ENCODE data around the gene PROSER2. TPM values are rescaled to one million over a fixed set of nuclear protein-coding genes. Genes with fewer than 3 reads are reported as not detected.
"Not testable (repeated sequence)": the region's sequence is repeated elsewhere in the genome, so short reads cannot be mapped to it uniquely, and the experiment has no call there.

The PROSER2 gene
- total RNA-seq, 1 donor from 2014 or later = 15.0 TPM

DNA sequence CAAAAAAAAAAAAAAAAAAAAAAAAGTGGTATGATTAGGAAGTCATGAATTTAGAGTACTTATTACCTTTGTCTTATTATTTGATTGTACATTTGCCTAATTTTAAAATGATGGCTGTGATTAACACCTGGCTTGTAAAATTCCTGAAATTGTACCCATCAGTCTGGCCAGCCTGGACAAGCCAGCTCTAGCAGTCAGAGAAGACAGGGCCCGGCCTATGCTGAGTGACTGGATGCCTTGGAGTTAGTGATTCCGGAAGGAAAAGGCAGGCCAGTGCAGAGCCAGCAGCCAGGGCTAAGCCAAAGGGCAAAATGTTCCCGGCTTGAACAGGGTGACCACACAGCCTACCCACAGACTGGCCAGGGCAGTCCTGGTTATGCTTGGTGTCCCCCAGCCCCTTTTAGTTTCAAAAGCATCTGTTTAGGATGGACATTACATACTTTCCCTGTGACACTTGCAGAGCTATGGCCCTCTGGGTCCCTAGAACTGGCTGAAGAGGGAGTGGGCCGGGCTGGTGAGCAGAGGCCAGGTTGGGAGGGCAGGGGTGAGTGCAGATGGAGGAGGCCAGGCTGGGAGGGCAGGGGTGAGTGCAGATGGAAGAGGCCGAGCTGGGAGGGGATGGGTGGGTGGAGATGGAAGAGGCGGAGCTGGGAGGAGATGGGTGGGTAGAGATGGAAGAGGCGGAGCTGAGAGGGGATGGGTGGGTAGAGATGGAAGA lies 61.7 kb downstream of the PROSER2 start:
- no peak for DNase-seq (ENCODE audit: low read depth)

DNA sequence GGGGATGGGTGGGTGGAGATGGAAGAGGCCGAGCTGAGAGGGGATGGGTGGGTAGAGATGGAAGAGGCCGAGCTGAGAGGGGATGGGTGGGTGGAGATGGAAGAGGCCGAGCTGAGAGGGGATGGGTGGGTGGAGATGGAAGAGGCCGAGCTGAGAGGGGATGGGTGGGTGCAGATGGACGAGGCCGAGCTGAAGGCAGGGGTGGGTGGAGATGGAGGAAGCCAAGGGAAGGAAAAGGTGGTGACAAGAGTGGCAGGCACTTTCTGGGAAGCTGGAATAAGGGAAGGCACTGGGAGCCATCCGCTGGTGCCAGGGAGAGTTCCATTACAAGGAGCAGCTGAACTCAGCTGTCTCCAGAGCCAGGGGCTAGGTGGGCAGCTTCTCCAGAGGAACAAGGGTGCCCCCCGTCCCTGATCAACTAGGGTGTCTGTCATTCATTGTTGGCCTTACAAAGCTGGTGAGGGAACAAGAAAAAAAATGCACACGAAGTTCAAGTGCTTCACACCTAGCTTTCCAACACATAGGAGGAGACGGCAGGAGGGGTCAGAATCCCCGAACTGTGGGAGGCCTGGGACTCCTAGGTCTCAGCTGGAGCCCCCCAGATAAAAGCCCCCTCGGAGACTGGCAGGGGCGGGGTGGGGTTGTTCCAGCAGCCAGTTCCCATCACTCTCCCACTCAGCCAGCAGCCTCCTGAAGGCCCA lies 62.4 kb downstream of the PROSER2 start:
- DNase-seq (ENCODE audit: low read depth) = no peak

DNA sequence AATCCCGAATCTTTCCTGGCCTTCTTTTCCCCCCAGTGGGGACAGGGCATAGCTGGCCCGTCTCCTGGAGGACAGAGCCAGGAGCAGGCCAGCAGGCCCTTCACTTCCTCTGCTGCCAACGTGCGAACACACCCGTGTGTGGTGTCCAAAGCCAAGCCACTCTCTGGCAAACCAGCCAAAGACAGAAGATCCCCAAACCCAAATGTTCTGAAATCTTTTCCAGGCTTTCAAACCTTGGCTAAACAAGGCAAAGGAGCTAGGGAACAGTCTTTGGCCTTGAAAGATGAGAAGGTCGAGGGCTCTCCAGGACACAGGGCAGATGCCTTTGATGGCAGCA lies 63.0 kb downstream of the PROSER2 start:
- no peak for DNase-seq (ENCODE audit: low read depth)

DNA sequence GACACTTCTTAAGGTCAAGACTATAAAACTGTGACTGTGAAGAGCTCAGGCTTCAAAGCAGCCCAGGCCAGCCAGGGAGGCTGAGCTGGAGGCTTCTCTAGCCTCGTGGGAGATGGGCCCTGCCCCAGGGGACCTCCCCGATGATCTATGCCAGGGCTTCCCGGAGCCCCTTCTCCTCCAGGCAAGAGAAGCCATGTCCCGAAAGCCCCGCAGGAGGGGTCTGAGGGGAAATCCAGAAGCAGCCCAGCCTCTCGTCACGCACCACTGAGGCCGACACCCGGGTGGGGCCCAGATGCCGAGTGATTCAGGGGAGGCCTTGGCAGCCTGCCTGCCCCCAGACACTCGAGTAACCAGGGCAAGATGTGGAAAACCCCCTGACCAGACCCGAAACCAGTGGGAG lies 63.7 kb downstream of the PROSER2 start:
- DNase-seq (ENCODE audit: low read depth) = no peak

DNA sequence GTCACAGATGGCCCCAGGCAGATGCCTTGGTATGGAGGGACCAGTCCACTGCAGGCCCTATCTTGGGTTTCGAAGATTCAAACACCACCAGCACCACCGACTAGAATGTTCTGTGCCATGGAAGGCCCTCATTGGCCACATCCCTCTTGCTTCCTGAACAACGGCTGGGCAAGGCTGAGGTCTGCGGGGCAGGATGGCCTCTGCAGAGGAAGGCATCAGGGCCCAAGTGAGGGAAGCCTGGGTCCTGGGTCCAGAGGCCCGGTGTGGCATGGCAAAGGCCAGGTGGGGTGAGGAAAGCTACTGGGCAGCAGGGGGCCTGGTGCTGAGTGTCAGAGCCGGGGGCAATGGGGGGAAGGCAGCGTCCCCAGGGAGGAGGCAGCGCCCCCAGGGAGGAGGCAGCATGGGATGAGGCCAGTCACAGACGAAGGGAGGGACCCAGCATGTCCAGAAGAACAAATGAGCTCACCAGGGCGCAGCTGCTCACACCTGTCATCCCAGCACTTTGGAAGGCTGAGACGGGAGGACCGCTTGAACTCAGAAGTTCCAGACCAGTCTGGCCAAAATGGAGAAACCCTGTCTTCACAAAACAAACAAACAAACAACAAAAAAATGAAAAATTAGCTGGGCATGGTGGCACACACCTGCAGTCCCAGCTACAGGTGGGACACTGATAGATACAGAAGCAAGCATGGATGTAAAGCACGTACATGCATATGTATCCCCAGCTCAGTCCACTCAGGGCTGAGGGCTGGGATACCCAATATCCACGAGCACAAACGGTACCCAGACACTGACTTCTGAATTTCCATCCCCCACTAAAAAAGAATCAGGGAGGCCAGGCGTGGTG lies 64.4 kb downstream of the PROSER2 start:
- DNase-seq (ENCODE audit: low read depth) = peak; percentile 45

DNA sequence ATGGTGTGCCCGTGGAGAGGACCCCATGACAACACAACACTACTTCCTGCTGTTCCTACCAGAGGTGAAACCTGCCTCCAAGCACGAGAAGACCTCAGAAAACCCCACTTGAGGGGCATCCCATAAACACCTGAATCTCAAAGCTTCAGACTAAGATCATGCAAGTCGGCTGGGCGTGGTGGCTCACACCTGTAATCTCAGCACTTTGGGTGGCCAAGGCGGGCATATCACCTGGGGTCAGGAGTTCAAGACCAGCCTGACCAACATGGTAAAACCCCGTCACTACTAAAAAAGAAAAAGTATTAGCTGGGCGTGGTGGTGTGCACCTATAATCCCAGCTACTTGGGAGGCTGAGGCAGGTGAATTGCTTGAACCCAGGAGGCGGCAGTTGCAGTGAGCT lies 66.1 kb downstream of the PROSER2 start:
- DNase-seq (ENCODE audit: low read depth) = not testable (repeated sequence)

DNA sequence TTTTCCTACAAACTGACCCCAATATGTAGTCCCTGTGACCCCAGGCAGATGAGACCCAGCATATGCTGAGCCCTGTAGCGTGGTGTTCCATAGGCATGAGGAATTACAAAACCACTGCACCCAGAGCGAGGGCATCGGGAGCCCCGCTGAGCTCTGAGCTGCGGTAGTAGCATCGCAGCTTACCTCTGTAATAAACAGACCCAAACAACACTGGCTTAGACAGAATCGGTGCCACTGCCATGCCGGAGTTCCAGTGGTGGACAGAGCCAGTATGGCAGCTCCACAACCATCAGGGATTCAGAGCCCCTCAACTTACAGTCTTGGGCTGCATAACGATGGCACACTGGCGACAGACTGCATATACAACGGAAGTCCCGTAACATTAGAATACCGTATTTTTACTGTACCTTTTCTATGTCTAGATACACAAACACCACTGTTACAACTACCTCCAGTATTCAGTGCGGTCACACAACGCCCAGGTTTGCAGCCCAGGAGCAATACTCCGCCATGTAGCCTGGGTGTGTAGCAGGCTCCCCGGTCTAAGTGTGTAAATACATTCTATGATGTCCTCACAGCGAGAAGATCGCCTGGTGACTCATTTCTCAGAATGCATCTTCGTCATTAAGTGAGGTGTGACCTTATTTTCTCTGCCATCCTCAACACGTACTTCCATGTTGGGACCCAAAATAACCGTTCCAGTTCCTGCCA lies 68.8 kb downstream of the PROSER2 start:
- no peak for DNase-seq (ENCODE audit: low read depth)

DNA sequence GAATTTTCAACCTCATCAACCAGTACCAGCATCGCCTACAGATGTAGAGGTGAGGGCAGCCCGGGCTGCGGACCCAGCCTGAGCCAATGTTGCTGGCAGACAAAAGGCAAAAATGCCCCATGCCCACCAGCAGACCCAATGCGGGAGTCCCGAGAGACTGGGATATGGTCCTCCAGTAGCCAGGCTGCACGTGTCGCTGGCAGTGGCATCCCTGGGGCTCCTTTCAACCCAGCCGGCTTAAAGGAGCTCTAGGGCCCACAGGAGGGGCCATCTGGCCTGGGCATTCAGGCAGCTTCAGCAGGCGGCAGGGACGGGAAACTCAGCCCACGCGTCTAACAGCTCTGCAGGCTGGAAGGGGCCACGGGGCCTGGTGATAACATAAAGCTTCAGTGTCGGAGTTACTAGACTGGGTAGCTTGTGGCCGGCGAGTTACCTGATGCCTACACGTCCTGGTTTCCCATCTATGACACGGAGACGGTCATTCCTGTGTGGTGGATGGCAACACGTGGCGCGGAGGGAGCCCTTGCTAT lies 70.7 kb downstream of the PROSER2 start:
- DNase-seq (ENCODE audit: low read depth) = no peak

DNA sequence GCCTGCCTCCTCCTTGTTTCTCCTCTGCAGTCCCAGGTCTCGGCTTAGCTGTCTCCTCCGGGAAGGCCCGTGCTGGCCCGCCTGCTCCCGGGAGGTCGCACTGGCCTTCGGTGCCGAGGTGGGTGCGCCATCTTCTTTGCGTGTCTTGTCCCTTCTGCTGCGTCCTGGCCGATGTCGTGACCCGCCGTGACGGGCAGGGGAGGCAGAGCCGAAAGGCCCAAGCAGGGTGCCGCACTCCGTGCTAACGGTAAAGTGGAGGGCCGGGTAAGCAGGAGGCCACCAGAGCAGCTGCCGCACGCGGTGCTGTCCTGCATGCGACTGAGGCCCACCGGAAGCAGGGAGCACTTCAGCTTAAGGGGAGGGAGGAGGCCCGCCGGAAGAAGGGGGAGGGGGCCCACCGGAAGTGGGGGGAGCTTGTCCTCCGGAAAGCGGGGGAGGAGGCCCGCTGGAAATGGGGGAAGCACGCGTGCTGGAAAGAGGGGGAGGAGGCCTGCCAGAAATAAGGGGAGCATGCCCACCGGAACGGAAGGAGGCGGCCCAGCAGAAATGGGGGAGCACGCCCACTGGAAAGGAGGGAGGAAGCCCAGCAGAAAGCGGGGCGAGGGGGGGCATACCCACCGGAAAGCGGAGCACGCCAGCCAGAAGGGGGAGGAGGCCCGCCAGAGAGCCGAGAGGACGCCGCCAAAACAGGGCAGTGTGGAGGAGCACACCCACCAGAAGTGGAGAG lies 71.4 kb downstream of the PROSER2 start:
- no peak for DNase-seq (ENCODE audit: low read depth)

DNA sequence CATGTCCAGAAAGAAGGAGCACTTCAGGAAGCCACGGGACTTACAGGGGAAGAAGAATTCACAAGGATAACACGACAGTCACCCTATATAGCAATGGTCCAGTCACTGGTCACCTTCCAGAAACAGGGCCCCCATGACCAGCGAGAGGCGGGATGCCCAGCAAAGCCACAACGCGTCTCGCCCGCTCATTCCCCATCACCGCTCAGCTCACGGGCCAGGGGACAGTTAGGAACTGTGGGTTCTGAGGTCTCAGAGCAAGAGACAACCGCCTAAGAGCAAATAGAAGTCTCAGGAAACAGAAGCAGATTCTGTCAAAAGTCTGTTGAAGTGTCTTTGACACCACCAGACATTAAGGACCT lies 71.9 kb downstream of the PROSER2 start:
- DNase-seq (ENCODE audit: low read depth) = no peak

DNA sequence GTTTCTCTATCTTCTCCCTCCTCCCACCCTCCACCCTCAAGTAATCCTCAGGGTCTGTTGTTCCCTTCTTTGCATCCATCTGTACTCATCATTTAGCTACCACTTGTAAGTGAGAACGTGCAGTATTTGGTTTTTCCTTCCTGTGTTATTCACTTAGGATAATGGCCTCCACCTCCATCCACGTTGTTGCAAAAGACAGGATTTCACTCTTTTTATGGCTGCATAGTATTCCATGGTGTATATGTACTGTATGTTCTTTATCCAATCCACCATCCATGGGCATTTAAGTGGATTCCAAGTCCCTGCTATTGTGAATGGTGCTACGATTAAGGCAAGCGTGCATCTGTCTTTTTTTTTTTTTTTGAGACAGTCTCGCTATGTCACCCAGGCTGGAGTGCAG lies 72.4 kb downstream of the PROSER2 start:
- no peak for DNase-seq (ENCODE audit: low read depth)

DNA sequence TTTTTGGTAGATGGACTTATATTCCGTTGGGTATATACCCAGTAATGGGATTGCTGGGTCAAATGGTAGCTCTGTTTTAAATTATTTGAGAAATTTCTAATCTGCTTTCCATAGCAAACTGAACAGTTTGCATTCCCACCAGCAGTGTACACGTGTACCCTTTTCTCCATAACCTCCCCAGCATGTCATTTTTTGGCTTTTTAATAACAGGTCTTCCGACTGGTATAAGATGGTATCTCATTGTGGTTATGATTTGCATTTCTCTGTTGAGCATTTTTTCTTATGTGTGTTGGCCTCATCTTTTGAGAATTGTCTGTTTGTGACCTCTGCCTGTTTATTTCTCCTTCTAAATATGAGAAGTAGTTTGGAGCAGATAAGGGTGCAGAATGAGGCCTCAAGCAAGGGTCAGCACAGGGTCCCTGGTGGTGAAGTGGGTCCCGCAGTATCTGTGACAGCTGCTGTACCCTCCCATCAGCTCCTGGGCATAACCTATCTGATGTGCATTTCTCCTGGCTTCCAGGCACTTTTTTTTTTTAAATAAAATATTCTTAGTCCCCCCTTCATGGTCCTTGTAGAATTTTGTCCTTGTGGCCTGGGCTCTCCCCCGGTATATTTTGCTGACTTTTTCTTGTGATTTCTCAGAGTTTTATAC lies 73.5 kb downstream of the PROSER2 start:
- DNase-seq (ENCODE audit: low read depth) = no peak

DNA sequence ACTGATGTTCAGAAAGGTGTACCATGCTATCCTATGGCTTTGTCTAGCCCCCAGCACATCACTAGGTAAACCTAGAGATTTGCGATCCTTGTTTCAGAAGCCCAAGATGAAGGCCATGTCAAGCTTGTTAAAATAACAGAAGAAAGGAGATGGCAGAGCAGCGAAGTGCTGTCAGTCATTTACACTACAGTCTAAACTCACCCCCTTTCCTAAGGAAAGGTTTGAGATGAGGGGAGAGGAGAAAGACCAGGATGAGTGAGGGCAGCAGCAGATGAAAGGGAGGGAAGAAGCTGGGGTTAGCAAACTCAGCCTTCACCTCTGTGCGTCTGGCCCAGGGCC lies 74.8 kb downstream of the PROSER2 start:
- no peak for DNase-seq (ENCODE audit: low read depth)

DNA sequence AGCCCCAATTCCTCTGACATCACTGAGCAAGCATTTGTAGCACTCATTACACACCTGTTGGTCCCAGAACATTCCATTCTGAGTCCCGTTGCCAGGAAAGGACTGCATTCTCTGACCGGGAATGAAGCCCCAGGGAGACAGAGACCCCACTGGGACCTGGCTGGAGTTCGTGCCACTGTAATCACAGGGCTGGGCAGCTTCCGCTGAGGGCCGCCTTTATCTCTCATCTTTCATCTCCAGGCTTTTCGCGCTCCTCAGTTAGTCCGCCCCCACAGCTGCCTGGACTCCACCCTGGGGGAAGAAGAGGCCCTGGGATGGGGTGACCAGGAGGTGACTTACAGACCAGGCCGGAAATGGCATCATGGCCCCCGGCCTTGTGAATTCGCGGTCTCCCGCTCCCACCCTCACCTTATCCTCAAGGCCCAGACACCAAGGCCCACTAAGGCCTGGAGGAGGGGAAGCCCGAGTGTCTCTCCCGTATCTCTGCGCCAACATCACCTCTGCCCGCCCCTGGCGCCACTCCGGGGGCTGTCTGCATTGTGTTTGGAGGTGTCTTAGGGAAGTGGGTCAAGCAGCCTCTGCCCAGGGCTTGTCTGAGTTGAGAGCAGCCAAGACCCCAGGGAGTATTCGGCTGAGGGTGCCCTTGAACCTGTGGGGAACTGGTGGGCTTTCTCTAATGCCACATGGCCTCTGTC lies 75.4 kb downstream of the PROSER2 start:
- peak; percentile 39 for DNase-seq (ENCODE audit: low read depth)

DNA sequence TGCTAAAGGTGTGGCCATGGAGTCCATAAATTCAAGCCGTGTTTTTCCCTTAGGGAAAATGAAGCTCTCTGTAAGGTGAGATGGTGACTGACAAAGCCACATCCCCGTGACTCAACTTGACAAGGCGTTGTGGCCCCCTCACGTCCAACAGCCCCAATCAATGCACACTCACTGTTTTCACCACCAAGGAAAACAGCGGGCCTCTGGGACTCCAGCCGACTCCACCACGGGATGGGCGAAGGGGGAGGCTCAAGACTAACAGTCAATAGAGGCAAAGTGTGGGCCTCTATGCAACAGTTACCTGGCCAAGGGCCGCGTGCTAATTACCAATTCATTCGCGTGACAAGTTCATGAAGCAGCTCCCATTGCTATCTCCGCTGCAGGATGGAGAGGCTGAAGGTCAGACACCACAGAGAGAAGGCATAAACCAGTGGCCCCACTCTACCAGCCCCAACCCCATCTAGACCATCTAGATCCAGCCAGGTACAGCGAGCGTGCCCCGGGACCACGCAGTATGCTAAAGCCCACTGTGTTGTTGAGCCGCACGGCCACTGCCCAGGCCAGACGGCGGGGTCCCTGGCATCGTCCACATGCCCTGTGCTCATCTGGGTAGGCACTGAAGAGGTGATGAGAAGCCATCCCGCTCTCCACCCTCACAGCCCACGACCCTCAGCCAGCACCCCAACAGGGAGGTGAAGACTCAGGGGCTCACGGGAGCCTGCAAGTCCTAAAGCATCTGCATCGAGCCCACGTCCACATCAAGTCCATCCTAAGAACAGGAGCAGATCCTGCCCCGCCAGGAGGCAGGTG lies 76.1 kb downstream of the PROSER2 start:
- no peak for DNase-seq (ENCODE audit: low read depth)

DNA sequence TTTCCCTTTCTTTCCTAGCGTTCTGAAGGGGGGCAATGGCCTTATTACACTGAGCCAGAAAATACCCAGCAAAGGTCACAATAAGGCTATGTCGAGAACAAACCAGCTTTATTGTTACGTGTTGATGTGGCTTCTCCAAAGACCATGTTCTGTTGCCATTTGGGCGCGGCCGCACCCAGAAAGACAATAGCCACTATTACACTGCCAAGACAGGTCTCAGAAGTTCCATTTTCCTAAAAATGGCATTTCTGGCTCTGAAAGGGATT lies 77.8 kb downstream of the PROSER2 start:
- no peak for DNase-seq (ENCODE audit: low read depth)

DNA sequence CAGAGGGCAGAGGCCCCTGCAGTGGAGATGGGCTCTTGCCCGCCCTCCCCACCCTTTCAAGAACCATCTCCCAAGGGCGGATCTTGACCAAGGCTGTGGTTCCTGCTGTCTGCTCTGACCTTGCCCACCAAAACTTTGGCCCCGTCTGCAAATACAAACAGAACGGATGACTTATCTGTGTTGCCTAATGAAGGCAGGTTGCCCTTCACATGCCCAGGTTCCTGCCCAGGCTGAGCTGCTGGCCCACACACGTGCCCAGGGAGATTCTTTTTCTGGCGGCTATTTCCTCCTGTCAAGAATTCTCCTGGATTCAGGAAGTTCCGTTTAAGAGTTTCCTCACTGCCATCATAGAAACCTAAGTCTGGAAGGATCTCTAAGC lies 78.3 kb downstream of the PROSER2 start:
- DNase-seq (ENCODE audit: low read depth) = no peak

DNA sequence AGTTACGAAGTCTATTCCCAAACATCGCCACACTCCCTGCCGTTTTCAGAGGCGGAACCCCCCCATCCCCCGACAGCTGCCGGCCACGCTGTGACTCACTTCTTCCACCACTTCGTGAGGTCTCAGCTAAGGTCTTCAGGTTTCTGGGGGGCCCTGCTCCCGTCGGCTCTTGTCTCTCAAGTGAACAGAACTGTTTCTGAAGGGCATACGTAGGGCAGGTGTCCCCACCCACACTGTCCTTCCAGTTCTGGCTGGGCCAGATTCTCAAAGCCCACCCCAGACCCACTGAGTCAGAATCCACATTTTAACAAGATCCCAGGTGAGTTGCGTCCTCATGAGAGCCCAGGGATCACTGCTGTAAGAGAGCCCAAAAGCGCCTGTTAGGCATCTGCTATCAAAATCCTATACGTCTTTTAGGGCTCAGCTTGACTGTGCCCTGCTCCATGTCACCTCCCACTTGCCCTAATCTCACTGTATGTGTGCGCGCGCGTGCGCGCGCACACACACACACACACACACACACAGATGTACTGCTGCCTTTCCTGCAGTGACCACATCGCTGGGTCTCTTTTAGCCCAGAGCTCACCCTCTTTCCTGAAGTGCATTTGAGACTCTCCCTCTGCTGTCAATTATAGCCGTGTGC lies 78.8 kb downstream of the PROSER2 start:
- DNase-seq (ENCODE audit: low read depth) = no peak

DNA sequence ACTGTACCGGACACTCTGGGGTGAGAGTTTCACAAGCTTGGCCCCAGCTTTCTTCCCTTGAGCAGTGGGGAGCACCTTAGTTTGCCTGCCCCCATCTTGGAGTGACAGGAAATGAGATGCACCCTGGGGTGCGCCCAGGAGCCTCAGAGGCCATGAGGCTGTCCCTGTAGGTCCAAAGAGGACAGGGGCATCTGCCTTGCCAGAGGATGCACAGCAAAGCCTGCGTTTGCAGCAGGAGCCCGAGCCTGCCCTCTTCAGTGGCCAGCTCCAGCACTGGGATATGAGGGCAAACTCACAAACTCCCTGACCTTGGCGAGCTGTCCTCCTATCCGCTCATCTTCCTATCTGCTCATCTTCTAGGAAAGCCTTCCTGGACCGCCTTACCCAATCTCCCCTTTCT lies 79.5 kb downstream of the PROSER2 start:
- no peak for DNase-seq (ENCODE audit: low read depth)

All from myocyte (in vitro differentiated cells).